ENCODE measurements around the gene PSG11. TPM values are rescaled to one million over a fixed set of nuclear protein-coding genes. Genes with fewer than 3 reads are reported as not detected.
"Not testable (repeated sequence)": the region's sequence is repeated elsewhere in the genome, so short reads cannot be mapped to it uniquely, and the experiment has no call there.

Gene PSG11
- total RNA-seq, 5 donors from 2014 or later (not counting 1 experiment from before 2014, with no cell fraction given): not detected

DNA sequence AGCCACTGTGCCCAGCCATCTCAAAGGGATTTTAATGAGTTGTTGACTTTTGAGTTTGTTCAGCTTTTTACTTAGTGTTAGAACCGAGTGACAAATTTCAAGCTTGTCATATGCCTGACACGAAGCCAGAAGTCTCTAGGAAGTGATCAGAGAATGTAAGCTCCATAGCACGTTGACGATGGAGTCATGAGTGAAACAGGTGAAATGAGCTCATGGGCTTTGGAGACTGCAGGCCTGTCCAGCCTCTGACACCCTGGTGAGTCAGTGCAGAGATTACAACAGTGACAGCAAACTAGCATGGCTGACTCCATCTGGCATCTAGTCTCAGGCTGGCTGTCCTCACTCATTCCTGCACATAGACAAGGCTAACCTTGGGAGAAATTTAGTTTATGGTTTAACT is 4.6 kb downstream of the PSG11 start:
- H3K27me3 ChIP-seq (replicated peaks in 1 of 2; ENCODE audit: control insufficient read depth in 2 of 2, extremely low read depth in 1 of 2, insufficient read depth in 2 of 2, low read length in 1 of 2); H3K4me3 ChIP-seq (ENCODE audit: control insufficient read depth in 1 of 2, extremely low read depth in 1 of 2, low read length in 1 of 2); H3K4me1 Mint-ChIP-seq; H3K4me3 Mint-ChIP-seq; H3K27ac ChIP-seq (ENCODE audit: low read length); H3K36me3 ChIP-seq (ENCODE audit: control insufficient read depth in 2 of 2, extremely low read depth in 1 of 2, insufficient read depth in 1 of 2, low read length in 1 of 2); H3K9me3 ChIP-seq; H3K4me1 ChIP-seq (ENCODE audit: control insufficient read depth in 1 of 2, extremely low read depth in 1 of 2, insufficient read depth in 2 of 2, low read length in 2 of 2); DNase-seq; H3K27me3 Mint-ChIP-seq; POLR2A ChIA-PET; CTCF ChIA-PET; ATAC-seq (replicated peaks in 1 of 4); H3K9me3 Mint-ChIP-seq; H3K36me3 Mint-ChIP-seq; H3K27ac Mint-ChIP-seq: not testable (repeated sequence)
- WGBS (ENCODE audit: insufficient coverage): 38% methylated on average over 2 of the region's 4 CpGs

DNA sequence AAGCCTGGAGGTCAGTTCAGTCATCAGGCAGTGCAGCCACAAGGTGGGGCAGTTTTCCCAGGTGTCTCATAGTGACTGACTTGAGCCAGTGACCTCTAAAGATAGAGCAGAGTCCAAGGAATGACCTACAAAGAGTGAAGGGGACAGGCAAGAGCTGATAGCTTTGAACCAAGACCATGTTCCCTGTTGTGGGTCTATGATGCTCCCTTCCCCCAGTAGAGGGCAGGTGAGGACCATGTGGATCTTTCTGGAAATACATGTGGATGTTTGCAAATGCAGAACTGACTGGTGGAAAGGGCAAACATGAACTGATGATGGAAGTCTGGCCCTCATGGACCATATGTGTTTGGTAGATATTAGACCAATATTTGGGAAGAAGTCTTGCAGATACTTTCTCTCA is 6.7 kb downstream of the PSG11 start:
- H3K4me3 ChIP-seq (ENCODE audit: control insufficient read depth in 1 of 2, extremely low read depth in 1 of 2, low read length in 1 of 2); H3K4me1 ChIP-seq (ENCODE audit: control insufficient read depth in 1 of 2, extremely low read depth in 1 of 2, insufficient read depth in 2 of 2, low read length in 2 of 2); ATAC-seq (replicated peaks in 1 of 4); H3K9me3 ChIP-seq; POLR2A ChIA-PET; H3K27me3 Mint-ChIP-seq; H3K4me3 Mint-ChIP-seq; CTCF ChIA-PET; DNase-seq; H3K36me3 ChIP-seq (ENCODE audit: control insufficient read depth in 2 of 2, extremely low read depth in 1 of 2, insufficient read depth in 1 of 2, low read length in 1 of 2); H3K27me3 ChIP-seq (replicated peaks in 1 of 2; ENCODE audit: control insufficient read depth in 2 of 2, extremely low read depth in 1 of 2, insufficient read depth in 2 of 2, low read length in 1 of 2); H3K36me3 Mint-ChIP-seq; H3K9me3 Mint-ChIP-seq; H3K27ac ChIP-seq (ENCODE audit: low read length); H3K27ac Mint-ChIP-seq; H3K4me1 Mint-ChIP-seq: not testable (repeated sequence)

- H3K4me3 Mint-ChIP-seq; H3K27ac ChIP-seq (ENCODE audit: low read length); DNase-seq; CTCF ChIA-PET; H3K27ac Mint-ChIP-seq; POLR2A ChIA-PET; H3K9me3 ChIP-seq; H3K36me3 ChIP-seq (ENCODE audit: control insufficient read depth in 2 of 2, extremely low read depth in 1 of 2, insufficient read depth in 1 of 2, low read length in 1 of 2); H3K9me3 Mint-ChIP-seq; H3K4me1 Mint-ChIP-seq; H3K36me3 Mint-ChIP-seq; H3K4me3 ChIP-seq (ENCODE audit: control insufficient read depth in 1 of 2, extremely low read depth in 1 of 2, low read length in 1 of 2); H3K27me3 ChIP-seq (replicated peaks in 1 of 2; ENCODE audit: control insufficient read depth in 2 of 2, extremely low read depth in 1 of 2, insufficient read depth in 2 of 2, low read length in 1 of 2); ATAC-seq (replicated peaks in 1 of 4); H3K4me1 ChIP-seq (ENCODE audit: control insufficient read depth in 1 of 2, extremely low read depth in 1 of 2, insufficient read depth in 2 of 2, low read length in 2 of 2): not testable (repeated sequence)
- H3K27me3 Mint-ChIP-seq: peaks cover 26 to 37% of the 10 kb centered on the region in 2 donors
- no CpG with 5 or more reads among the region's 4 CpGs for WGBS (ENCODE audit: insufficient coverage)
Measured at GRCh38 chr19:43005841-43006240, 20.4 kb downstream of the PSG11 start.

- H3K9me3 ChIP-seq; H3K27ac ChIP-seq (ENCODE audit: low read length); DNase-seq; H3K9me3 Mint-ChIP-seq; H3K36me3 ChIP-seq (ENCODE audit: control insufficient read depth in 2 of 2, extremely low read depth in 1 of 2, insufficient read depth in 1 of 2, low read length in 1 of 2); H3K4me1 Mint-ChIP-seq; H3K36me3 Mint-ChIP-seq; H3K4me1 ChIP-seq (ENCODE audit: control insufficient read depth in 1 of 2, extremely low read depth in 1 of 2, insufficient read depth in 2 of 2, low read length in 2 of 2); H3K27ac Mint-ChIP-seq; ATAC-seq (replicated peaks in 1 of 4); H3K4me3 ChIP-seq (ENCODE audit: control insufficient read depth in 1 of 2, extremely low read depth in 1 of 2, low read length in 1 of 2); CTCF ChIA-PET; H3K4me3 Mint-ChIP-seq; H3K27me3 ChIP-seq (replicated peaks in 1 of 2; ENCODE audit: control insufficient read depth in 2 of 2, extremely low read depth in 1 of 2, insufficient read depth in 2 of 2, low read length in 1 of 2): not testable (repeated sequence)
- POLR2A ChIA-PET: interaction anchor here in 1 of 2 donors (0.6 kb wide), 1 partner anchor 9 kb away, joined by 5 read pairs; no protein-coding TSS in a partner anchor
- H3K27me3 Mint-ChIP-seq: peaks cover 25 to 30% of the 10 kb centered on the region in 2 donors
- no CpG with 5 or more reads among the region's 4 CpGs for WGBS (ENCODE audit: insufficient coverage)
Measured at GRCh38 chr19:43004846-43005245, 21.4 kb downstream of the PSG11 start.

DNA sequence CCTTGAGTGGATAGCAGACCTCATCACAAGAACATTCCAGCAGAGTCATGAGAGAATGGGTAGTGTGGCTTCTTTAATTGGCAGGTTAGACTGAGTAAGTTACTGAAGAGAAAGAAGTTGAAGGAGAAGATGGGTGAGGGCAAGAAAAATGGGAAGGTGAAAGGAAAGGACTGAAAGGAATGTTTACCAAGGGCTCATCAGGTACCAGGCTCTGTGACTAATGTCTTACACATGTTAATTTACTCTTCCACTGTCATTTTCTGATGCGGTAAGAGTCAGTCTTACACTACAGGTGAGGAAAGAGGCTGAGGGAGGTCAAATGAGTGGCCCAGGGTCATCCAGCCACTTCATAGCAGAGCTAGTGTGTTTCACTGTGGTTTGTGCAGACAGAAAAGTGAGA is 22.6 kb downstream of the PSG11 start:
- DNase-seq; H3K4me1 Mint-ChIP-seq; POLR2A ChIA-PET; H3K4me1 ChIP-seq (ENCODE audit: control insufficient read depth in 1 of 2, extremely low read depth in 1 of 2, insufficient read depth in 2 of 2, low read length in 2 of 2); H3K27ac Mint-ChIP-seq; H3K9me3 Mint-ChIP-seq; CTCF ChIA-PET; ATAC-seq (replicated peaks in 1 of 4); H3K4me3 Mint-ChIP-seq; H3K27me3 ChIP-seq (replicated peaks in 1 of 2; ENCODE audit: control insufficient read depth in 2 of 2, extremely low read depth in 1 of 2, insufficient read depth in 2 of 2, low read length in 1 of 2); H3K9me3 ChIP-seq; H3K36me3 ChIP-seq (ENCODE audit: control insufficient read depth in 2 of 2, extremely low read depth in 1 of 2, insufficient read depth in 1 of 2, low read length in 1 of 2); H3K4me3 ChIP-seq (ENCODE audit: control insufficient read depth in 1 of 2, extremely low read depth in 1 of 2, low read length in 1 of 2); H3K27ac ChIP-seq (ENCODE audit: low read length); H3K36me3 Mint-ChIP-seq: not testable (repeated sequence)
- WGBS (ENCODE audit: insufficient coverage): no CpG with 5 or more reads among the region's 1 CpG
- peaks cover 16 to 24% of the 10 kb centered on the region in 2 donors for H3K27me3 Mint-ChIP-seq

GRCh38 chr19:43002948-43003347 is 23.3 kb downstream of the PSG11 start:
- H3K4me3 ChIP-seq (ENCODE audit: control insufficient read depth in 1 of 2, extremely low read depth in 1 of 2, low read length in 1 of 2); H3K27ac Mint-ChIP-seq; POLR2A ChIA-PET; H3K36me3 ChIP-seq (ENCODE audit: control insufficient read depth in 2 of 2, extremely low read depth in 1 of 2, insufficient read depth in 1 of 2, low read length in 1 of 2); H3K4me1 ChIP-seq (ENCODE audit: control insufficient read depth in 1 of 2, extremely low read depth in 1 of 2, insufficient read depth in 2 of 2, low read length in 2 of 2); CTCF ChIA-PET; H3K4me3 Mint-ChIP-seq; H3K27me3 ChIP-seq (replicated peaks in 1 of 2; ENCODE audit: control insufficient read depth in 2 of 2, extremely low read depth in 1 of 2, insufficient read depth in 2 of 2, low read length in 1 of 2); H3K4me1 Mint-ChIP-seq; DNase-seq; H3K27ac ChIP-seq (ENCODE audit: low read length); H3K36me3 Mint-ChIP-seq; H3K9me3 ChIP-seq; H3K9me3 Mint-ChIP-seq; ATAC-seq (replicated peaks in 1 of 4): not testable (repeated sequence)
- peaks cover 16 to 24% of the 10 kb centered on the region in 2 donors for H3K27me3 Mint-ChIP-seq
- no CpG with 5 or more reads among the region's 2 CpGs for WGBS (ENCODE audit: insufficient coverage)

DNA sequence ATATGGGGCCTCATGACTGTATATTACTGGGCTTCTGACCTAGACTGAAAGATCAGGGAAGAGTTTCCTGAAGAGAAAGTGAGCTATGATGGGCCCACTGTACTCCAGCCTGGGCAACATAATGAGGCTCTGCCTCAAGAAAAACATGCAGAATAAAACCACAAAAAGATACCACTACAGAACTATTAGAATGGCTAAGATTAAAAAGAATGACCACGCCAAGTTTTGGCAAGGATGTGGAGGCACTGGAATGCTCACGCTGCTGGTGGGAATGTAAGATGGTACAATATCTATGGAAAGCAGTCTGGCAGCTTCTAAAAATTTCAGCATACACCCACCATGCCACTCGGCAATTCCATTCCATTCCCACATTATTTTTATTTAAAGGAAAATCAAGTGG is 30.1 kb downstream of the PSG11 start:
- POLR2A ChIA-PET: interaction anchor here (0.7 kb wide), 2 partner anchors 9 to 33 kb away, joined by 4 to 5 read pairs; no protein-coding TSS in a partner anchor
- H3K4me3 Mint-ChIP-seq; DNase-seq; ATAC-seq (replicated peaks in 1 of 4); H3K9me3 ChIP-seq; H3K9me3 Mint-ChIP-seq; H3K4me1 ChIP-seq (ENCODE audit: control insufficient read depth in 1 of 2, extremely low read depth in 1 of 2, insufficient read depth in 2 of 2, low read length in 2 of 2); CTCF ChIA-PET; H3K27ac Mint-ChIP-seq; H3K4me1 Mint-ChIP-seq; H3K4me3 ChIP-seq (ENCODE audit: control insufficient read depth in 1 of 2, extremely low read depth in 1 of 2, low read length in 1 of 2); H3K27me3 Mint-ChIP-seq; H3K27ac ChIP-seq (ENCODE audit: low read length); H3K36me3 Mint-ChIP-seq; H3K27me3 ChIP-seq (replicated peaks in 1 of 2; ENCODE audit: control insufficient read depth in 2 of 2, extremely low read depth in 1 of 2, insufficient read depth in 2 of 2, low read length in 1 of 2); H3K36me3 ChIP-seq (ENCODE audit: control insufficient read depth in 2 of 2, extremely low read depth in 1 of 2, insufficient read depth in 1 of 2, low read length in 1 of 2): not testable (repeated sequence)
- WGBS (ENCODE audit: insufficient coverage): no CpG with 5 or more reads among the region's 3 CpGs
